ENCODE data around the gene SSPN.
A peak's percentile ranks its signal among the peaks of the same experiment; 100 is the strongest.

Gene SSPN

GRCh38 chr12:26268841-26269561 is 73.6 kb downstream of the SSPN start:
- DNase-seq, result peak; percentile 69

- no peak for DNase-seq
Measured at GRCh38 chr12:26269562-26270284, 74.3 kb downstream of the SSPN start.

GRCh38 chr12:26271024-26271423 is 75.7 kb downstream of the SSPN start:
- DNase-seq, result peak; percentile 29

- DNase-seq, result peak; percentile 90
Measured at GRCh38 chr12:26271889-26272492, 76.6 kb downstream of the SSPN start.

GRCh38 chr12:26272851-26273250 is 77.5 kb downstream of the SSPN start:
- no peak for DNase-seq

GRCh38 chr12:26273811-26274210 is 78.4 kb downstream of the SSPN start:
- no peak for DNase-seq

GRCh38 chr12:26274441-26275312 is 79.3 kb downstream of the SSPN start:
- DNase-seq, result peak; percentile 99

- DNase-seq, result peak; percentile 54
Measured at GRCh38 chr12:26275313-26276131, 80.1 kb downstream of the SSPN start.

- peak; percentile 22 for DNase-seq
Measured at GRCh38 chr12:26276709-26277108, 81.3 kb downstream of the SSPN start.

GRCh38 chr12:26277506-26278246 is 82.3 kb downstream of the SSPN start:
- DNase-seq, result peak; percentile 23

- no peak for DNase-seq
Measured at GRCh38 chr12:26278266-26278665, 82.9 kb downstream of the SSPN start.

GRCh38 chr12:26278666-26279065 is 83.3 kb downstream of the SSPN start:
- no peak for DNase-seq

GRCh38 chr12:26279091-26279490 is 83.7 kb downstream of the SSPN start:
- no peak for DNase-seq

GRCh38 chr12:26279908-26280307 is 84.5 kb downstream of the SSPN start:
- DNase-seq, result no peak

GRCh38 chr12:26280869-26281268 is 85.5 kb downstream of the SSPN start:
- no peak for DNase-seq

- no peak for DNase-seq
Measured at GRCh38 chr12:26281320-26281719, 85.9 kb downstream of the SSPN start.

- no peak for DNase-seq
Measured at GRCh38 chr12:26282339-26282940, 87.1 kb downstream of the SSPN start.

GRCh38 chr12:26283046-26283445 is 87.7 kb downstream of the SSPN start:
- no peak for DNase-seq

- no peak for DNase-seq
Measured at GRCh38 chr12:26283617-26284016, 88.2 kb downstream of the SSPN start.

- DNase-seq, result no peak
Measured at GRCh38 chr12:26285401-26285800, 90.0 kb downstream of the SSPN start.

- DNase-seq, result no peak
Measured at GRCh38 chr12:26286186-26286585, 90.8 kb downstream of the SSPN start.
